Astrocyte of the cerebellum (primary cell): ENCODE data around the gene RAB44.
"Not testable (repeated sequence)": the region's sequence is repeated elsewhere in the genome, so short reads cannot be mapped to it uniquely, and the experiment has no call there.

ENCODE experiments used
- DNase-seq: peaks from one replicate; pipeline ENCODE4 v3.0.0-alpha.2; 2011; ENCODE audit warnings: low read depth
- H3K4me3 ChIP-seq: 2 replicates; pipeline ENCODE4 v1.5.1; 2011; ENCODE audit warnings: mild to moderate bottlenecking, low read depth, low read length, moderate library complexity
- CTCF ChIP-seq: IDR thresholded peaks from 2 replicates; pipeline ENCODE4 v1.5.1; 2012; ENCODE audit warnings: low read length, low read depth, moderate library complexity, mild to moderate bottlenecking; ENCODE audit errors: missing control alignments
- in situ Hi-C: cut with HindIII; loops from 2 replicates; pipeline ENCODE4 v1.10.0; 2017; ENCODE audit warnings: low sequenced_read_pairs

The RAB44 gene

GRCh38 chr6:36703982-36704381 lies 6.4 kb downstream of the RAB44 start:
- no peak overlapping the region for H3K4me3 ChIP-seq
- in situ Hi-C loops, result no loop called here
- no peak for TF ChIP-seq CTCF
- DNase-seq, result no peak

- H3K4me3 ChIP-seq, DNase-seq, in situ Hi-C loops: not testable (repeated sequence)
Observed at GRCh38 chr6:36704961-36705577, 7.4 kb downstream of the RAB44 start.

GRCh38 chr6:36706339-36706738 lies 8.7 kb downstream of the RAB44 start:
- TF ChIP-seq CTCF, result no peak
- no peak for DNase-seq
- in situ Hi-C loops, result no loop called here
- H3K4me3 ChIP-seq, result no peak overlapping the region

- H3K4me3 ChIP-seq, result no peak overlapping the region
- DNase-seq, result no peak
- TF ChIP-seq CTCF, result no peak
- in situ Hi-C loops, result loop anchor here (5.0 kb wide), 1 partner anchor 91 kb away; no protein-coding TSS in a partner anchor
Observed at GRCh38 chr6:36712816-36713215, 15.2 kb downstream of the RAB44 start.

- TF ChIP-seq CTCF, result no peak
- DNase-seq, result no peak
- H3K4me3 ChIP-seq, result no peak overlapping the region
- in situ Hi-C loops, result loop anchor here (5.0 kb wide), 1 partner anchor 92 kb away; no protein-coding TSS in a partner anchor
Observed at GRCh38 chr6:36713846-36714245, 16.2 kb downstream of the RAB44 start.

GRCh38 chr6:36714511-36714910 lies 16.9 kb downstream of the RAB44 start:
- H3K4me3 ChIP-seq, result no peak overlapping the region
- in situ Hi-C loops, result loop anchor here (5.0 kb wide), 1 partner anchor 92 kb away; no protein-coding TSS in a partner anchor
- no peak for DNase-seq
- no peak for TF ChIP-seq CTCF

GRCh38 chr6:36715469-36715868 lies 17.8 kb downstream of the RAB44 start:
- DNase-seq, result no peak
- no peak for TF ChIP-seq CTCF
- in situ Hi-C loops, result no loop called here
- no peak overlapping the region for H3K4me3 ChIP-seq
